Endothelial cell of umbilical vein (primary cell): ENCODE data around the gene CHST8.

Source experiments
- FOS ChIP-seq: IDR thresholded peaks from 2 replicates; pipeline ENCODE4 v1.6.1; 2011; ENCODE audit warnings: mild to moderate bottlenecking, low read length, moderate library complexity, borderline replicate concordance; ENCODE audit not compliant: insufficient read depth
- JUN ChIP-seq: IDR thresholded peaks from 2 replicates; pipeline ENCODE4 v1.6.1; 2011; ENCODE audit warnings: borderline replicate concordance, low read depth; ENCODE audit not compliant: insufficient read length, insufficient read depth
- POLR2A ChIP-seq: IDR thresholded peaks from 2 replicates; pipeline ENCODE4 v1.6.1; 2012; ENCODE audit warnings: low read depth, mild to moderate bottlenecking, control low read depth, low read length
- POLR2AphosphoS5 ChIP-seq: IDR thresholded peaks from 2 replicates; pipeline ENCODE4 v1.6.1; 2012; ENCODE audit warnings: low read depth, mild to moderate bottlenecking, control low read depth, low read length, moderate library complexity; ENCODE audit not compliant: insufficient read depth
- TF ChIP-seq, protein P1 (sequence below), 2 donors: IDR thresholded peaks; 1 replicate in 1 of 2; 2 replicates in 1 of 2; pipeline ENCODE4 v1.5.1; 2011; ENCODE audit warnings: low read length in 2 of 2, mild to moderate bottlenecking in 2 of 2, moderate library complexity in 2 of 2, control low read depth in 1 of 2, inconsistent platforms in 1 of 2, low read depth in 1 of 2; ENCODE audit not compliant: insufficient read depth in 1 of 2; ENCODE audit errors: extremely low read depth in 1 of 2

DNA sequence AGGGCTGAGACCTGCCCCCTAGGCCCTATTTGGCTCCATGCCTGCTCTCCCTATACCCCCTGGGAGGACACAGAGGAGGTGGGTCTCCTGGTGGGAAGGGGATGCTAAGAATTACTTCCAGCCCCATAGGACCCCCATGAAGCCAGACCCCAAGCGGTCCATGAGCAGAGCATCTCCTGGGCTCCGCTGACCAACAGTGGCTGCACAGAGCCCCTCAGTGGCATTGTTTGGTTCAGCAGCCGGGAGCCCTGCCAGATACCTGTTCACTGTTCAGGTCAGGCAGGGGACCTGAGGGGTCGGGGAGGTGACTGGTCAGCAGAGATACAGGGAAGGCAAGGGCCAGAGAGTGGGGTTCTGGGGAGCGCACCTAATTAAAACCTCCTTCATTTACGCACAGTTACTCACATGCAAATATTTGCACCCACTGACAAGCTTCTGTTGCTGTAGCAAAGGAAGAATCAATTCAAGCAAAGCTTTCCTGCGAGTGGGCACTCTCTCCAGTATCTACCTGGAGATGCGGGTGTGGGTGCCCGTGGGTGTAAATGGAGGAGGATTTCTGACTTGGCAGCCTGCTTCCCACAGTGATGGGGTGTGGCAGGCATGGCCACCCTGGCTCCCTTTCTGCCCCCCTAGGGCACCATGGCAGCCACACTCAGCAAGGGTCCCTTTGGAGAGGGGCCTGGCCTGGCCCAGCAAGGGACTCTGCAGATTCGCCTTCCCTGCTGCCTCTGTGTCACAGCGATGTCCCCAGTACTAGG, 83.5 kb downstream of the CHST8 start:
- TF ChIP-seq, protein P1, sequence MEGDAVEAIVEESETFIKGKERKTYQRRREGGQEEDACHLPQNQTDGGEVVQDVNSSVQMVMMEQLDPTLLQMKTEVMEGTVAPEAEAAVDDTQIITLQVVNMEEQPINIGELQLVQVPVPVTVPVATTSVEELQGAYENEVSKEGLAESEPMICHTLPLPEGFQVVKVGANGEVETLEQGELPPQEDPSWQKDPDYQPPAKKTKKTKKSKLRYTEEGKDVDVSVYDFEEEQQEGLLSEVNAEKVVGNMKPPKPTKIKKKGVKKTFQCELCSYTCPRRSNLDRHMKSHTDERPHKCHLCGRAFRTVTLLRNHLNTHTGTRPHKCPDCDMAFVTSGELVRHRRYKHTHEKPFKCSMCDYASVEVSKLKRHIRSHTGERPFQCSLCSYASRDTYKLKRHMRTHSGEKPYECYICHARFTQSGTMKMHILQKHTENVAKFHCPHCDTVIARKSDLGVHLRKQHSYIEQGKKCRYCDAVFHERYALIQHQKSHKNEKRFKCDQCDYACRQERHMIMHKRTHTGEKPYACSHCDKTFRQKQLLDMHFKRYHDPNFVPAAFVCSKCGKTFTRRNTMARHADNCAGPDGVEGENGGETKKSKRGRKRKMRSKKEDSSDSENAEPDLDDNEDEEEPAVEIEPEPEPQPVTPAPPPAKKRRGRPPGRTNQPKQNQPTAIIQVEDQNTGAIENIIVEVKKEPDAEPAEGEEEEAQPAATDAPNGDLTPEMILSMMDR (IDR thresholded peaks at IDR 0.05; ENCODE audit: extremely low read depth in 1 of 2, insufficient read depth in 1 of 2, low read depth in 1 of 2, low read length in 2 of 2), result no peak
- TF ChIP-seq JUN (no peak), POLR2A (no peak), POLR2AphosphoS5 (no peak), FOS (no peak)
